HL-60 (cell line): ENCODE data around the gene EZH1.
A peak's percentile ranks its signal among the peaks of the same experiment; 100 is the strongest.
"Not testable (repeated sequence)": the region's sequence is repeated elsewhere in the genome, so short reads cannot be mapped to it uniquely, and the experiment has no call there.

ENCODE experiments used
- DNase-seq, 2 experiments: peaks; one replicate each; pipeline ENCODE4 v3.0.0-alpha.2; 2010 to 2020; ENCODE audit warnings: low read depth in 1 of 2, low spot score in 1 of 2
- H3K27ac ChIP-seq: fragments of 250-450 bp; sonication (Bioruptor Pico); replicated peaks from 2 replicates; pipeline ENCODE4 v1.5.1; 2020; ENCODE audit warnings: mild to moderate bottlenecking, moderate library complexity
- H3K27me3 ChIP-seq: fragments of 250-450 bp; sonication (Bioruptor Pico); 2 replicates; pipeline ENCODE4 v1.5.1; 2021; ENCODE audit warnings: mild to moderate bottlenecking, moderate library complexity; ENCODE audit not compliant: insufficient read depth, poor library complexity, severe bottlenecking
- H3K4me3 ChIP-seq: replicated peaks from 2 replicates; pipeline ENCODE4 v1.5.1; 2011; ENCODE audit warnings: mild to moderate bottlenecking, control low read depth, low read length; ENCODE audit not compliant: insufficient read depth
- GABPA ChIP-seq: IDR thresholded peaks from 2 replicates; pipeline ENCODE4 v1.6.1; 2012; ENCODE audit warnings: low read depth
- POLR2AphosphoS5 ChIP-seq: IDR thresholded peaks from 2 replicates; pipeline ENCODE4 v1.6.1; 2012; ENCODE audit warnings: low read depth
- SPI1 ChIP-seq: IDR thresholded peaks from 2 replicates; pipeline ENCODE4 v1.6.1; 2012; ENCODE audit warnings: low read depth, mild to moderate bottlenecking, borderline replicate concordance
- TF ChIP-seq, protein P1 (sequence below): IDR thresholded peaks from 2 replicates; pipeline ENCODE4 v1.6.1; 2012; ENCODE audit warnings: low read depth; ENCODE audit not compliant: insufficient replicate concordance
- TF ChIP-seq, protein P2 (sequence below): IDR thresholded peaks from one replicate; pipeline ENCODE4 v1.5.1; 2011; ENCODE audit warnings: low read length, control low read depth, inconsistent platforms; ENCODE audit not compliant: insufficient read depth

Gene EZH1

DNA sequence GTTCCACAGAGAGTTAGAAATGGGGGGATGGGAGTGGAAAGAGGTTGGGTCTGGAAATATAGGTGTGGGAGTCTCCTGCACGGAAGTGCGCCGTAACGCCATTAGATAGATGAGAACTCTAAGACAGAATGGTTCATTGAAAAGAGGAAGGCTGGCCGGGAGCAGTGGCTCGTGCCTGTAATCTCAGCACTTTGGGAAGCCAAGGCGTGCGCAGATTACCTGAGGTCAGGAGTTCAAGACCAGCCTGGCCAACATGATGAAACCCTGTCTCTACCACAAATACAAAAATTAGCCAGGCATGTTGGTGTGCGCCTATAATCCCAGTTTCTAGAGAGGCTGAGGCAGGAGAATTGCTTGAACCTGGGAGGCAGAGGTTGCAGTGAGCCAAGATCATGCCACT lies 23.2 kb upstream of the EZH1 start:
- peak in 1 of 2 experiments; percentile 20 for DNase-seq

DNA sequence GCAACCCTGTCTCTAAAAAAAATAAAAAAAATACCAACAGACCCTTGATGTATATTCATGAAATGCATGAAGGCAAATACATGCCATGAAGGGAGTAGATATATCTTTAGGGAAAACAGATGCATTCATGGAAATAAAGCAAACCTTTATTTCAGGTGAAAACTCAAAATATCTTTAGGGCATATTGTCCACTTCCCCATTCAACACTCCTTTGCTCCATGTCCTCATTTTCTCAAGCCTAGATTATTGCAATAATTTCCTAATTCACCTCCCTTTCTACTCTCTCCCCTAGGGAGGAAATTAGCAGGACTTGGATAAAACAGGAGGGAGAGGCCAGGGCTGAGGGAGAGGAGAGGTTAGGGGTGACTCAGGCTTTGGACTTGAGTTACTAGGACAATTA lies 22.7 kb upstream of the EZH1 start:
- TF ChIP-seq POLR2AphosphoS5 (no peak), SPI1 (peak; percentile 77)
- TF ChIP-seq, protein P1, sequence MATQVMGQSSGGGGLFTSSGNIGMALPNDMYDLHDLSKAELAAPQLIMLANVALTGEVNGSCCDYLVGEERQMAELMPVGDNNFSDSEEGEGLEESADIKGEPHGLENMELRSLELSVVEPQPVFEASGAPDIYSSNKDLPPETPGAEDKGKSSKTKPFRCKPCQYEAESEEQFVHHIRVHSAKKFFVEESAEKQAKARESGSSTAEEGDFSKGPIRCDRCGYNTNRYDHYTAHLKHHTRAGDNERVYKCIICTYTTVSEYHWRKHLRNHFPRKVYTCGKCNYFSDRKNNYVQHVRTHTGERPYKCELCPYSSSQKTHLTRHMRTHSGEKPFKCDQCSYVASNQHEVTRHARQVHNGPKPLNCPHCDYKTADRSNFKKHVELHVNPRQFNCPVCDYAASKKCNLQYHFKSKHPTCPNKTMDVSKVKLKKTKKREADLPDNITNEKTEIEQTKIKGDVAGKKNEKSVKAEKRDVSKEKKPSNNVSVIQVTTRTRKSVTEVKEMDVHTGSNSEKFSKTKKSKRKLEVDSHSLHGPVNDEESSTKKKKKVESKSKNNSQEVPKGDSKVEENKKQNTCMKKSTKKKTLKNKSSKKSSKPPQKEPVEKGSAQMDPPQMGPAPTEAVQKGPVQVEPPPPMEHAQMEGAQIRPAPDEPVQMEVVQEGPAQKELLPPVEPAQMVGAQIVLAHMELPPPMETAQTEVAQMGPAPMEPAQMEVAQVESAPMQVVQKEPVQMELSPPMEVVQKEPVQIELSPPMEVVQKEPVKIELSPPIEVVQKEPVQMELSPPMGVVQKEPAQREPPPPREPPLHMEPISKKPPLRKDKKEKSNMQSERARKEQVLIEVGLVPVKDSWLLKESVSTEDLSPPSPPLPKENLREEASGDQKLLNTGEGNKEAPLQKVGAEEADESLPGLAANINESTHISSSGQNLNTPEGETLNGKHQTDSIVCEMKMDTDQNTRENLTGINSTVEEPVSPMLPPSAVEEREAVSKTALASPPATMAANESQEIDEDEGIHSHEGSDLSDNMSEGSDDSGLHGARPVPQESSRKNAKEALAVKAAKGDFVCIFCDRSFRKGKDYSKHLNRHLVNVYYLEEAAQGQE: no peak
- Histone ChIP-seq H3K4me3 (no peak overlapping the region), H3K27ac (no peak overlapping the region), H3K27me3 (no peaks in the 10 kb centered on the region)
- no peak for DNase-seq

More for the DNA sequence above, 23.2 kb upstream of the EZH1 start:
- TF ChIP-seq SPI1: peak; percentile 59; the same call in 1 of the 2 replicates
- H3K4me3 ChIP-seq, H3K27me3 ChIP-seq, H3K27ac ChIP-seq: not testable (repeated sequence)

GRCh38 chr17:42766124-42766523 lies 21.3 kb upstream of the EZH1 start:
- Histone ChIP-seq H3K27ac (no peak overlapping the region), H3K4me3 (no peak overlapping the region), H3K27me3 (peaks cover 12% of the 10 kb centered on the region)
- no peak for DNase-seq
- TF ChIP-seq, protein P2, sequence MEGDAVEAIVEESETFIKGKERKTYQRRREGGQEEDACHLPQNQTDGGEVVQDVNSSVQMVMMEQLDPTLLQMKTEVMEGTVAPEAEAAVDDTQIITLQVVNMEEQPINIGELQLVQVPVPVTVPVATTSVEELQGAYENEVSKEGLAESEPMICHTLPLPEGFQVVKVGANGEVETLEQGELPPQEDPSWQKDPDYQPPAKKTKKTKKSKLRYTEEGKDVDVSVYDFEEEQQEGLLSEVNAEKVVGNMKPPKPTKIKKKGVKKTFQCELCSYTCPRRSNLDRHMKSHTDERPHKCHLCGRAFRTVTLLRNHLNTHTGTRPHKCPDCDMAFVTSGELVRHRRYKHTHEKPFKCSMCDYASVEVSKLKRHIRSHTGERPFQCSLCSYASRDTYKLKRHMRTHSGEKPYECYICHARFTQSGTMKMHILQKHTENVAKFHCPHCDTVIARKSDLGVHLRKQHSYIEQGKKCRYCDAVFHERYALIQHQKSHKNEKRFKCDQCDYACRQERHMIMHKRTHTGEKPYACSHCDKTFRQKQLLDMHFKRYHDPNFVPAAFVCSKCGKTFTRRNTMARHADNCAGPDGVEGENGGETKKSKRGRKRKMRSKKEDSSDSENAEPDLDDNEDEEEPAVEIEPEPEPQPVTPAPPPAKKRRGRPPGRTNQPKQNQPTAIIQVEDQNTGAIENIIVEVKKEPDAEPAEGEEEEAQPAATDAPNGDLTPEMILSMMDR: no peak
- TF ChIP-seq GABPA (no peak), SPI1 (no peak), POLR2AphosphoS5 (no peak)
- TF ChIP-seq, protein P1: no peak

- TF ChIP-seq, protein P2: no peak
- TF ChIP-seq GABPA: no peak
- no peak for TF ChIP-seq SPI1
- TF ChIP-seq, protein P1: no peak
- no peak for TF ChIP-seq POLR2AphosphoS5
- no peak for DNase-seq
- Histone ChIP-seq H3K4me3 (no peak overlapping the region), H3K27me3 (peaks cover 32% of the 10 kb centered on the region), H3K27ac (no peak overlapping the region)
Observed at GRCh38 chr17:42761638-42762037, 16.8 kb upstream of the EZH1 start.
